Measurements from ENCODE around the gene UBP1. TPM values are rescaled to one million over a fixed set of nuclear protein-coding genes. Genes with fewer than 3 reads are reported as not detected.

The UBP1 gene, protein sequence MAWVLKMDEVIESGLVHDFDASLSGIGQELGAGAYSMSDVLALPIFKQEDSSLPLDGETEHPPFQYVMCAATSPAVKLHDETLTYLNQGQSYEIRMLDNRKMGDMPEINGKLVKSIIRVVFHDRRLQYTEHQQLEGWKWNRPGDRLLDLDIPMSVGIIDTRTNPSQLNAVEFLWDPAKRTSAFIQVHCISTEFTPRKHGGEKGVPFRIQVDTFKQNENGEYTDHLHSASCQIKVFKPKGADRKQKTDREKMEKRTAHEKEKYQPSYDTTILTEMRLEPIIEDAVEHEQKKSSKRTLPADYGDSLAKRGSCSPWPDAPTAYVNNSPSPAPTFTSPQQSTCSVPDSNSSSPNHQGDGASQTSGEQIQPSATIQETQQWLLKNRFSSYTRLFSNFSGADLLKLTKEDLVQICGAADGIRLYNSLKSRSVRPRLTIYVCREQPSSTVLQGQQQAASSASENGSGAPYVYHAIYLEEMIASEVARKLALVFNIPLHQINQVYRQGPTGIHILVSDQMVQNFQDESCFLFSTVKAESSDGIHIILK
- total RNA-seq = 10 to 100 TPM; 60.2 to 95.2 TPM
- 10 to 100 TPM; 23.1 to 31.5 TPM for polyA plus RNA-seq
- long read RNA-seq, donor 1, full-length matches to known transcripts = 9 of 26 reads
- long read RNA-seq, donor 1, partial matches to known transcripts = 17 of 26 reads
- long read RNA-seq, donor 1, other reads (novel, unspliced or antisense) = 0 of 26 reads
- long read RNA-seq, donor 2, partial matches to known transcripts = 0 of 1 reads
- long read RNA-seq, donor 2, other reads (novel, unspliced or antisense) = 0 of 1 reads
- long read RNA-seq, donor 3, partial matches to known transcripts = 5 of 7 reads
- long read RNA-seq, donor 3, other reads (novel, unspliced or antisense) = 0 of 7 reads
- long read RNA-seq, donor 4, full-length matches to known transcripts = 1 of 6 reads
- long read RNA-seq, donor 4, partial matches to known transcripts = 5 of 6 reads
- long read RNA-seq, donor 4, other reads (novel, unspliced or antisense) = 0 of 6 reads
- long read RNA-seq, donor 5, full-length matches to known transcripts = 7 of 18 reads
- long read RNA-seq, donor 5, partial matches to known transcripts = 11 of 18 reads
- long read RNA-seq, donor 5, other reads (novel, unspliced or antisense) = 0 of 18 reads

DNA sequence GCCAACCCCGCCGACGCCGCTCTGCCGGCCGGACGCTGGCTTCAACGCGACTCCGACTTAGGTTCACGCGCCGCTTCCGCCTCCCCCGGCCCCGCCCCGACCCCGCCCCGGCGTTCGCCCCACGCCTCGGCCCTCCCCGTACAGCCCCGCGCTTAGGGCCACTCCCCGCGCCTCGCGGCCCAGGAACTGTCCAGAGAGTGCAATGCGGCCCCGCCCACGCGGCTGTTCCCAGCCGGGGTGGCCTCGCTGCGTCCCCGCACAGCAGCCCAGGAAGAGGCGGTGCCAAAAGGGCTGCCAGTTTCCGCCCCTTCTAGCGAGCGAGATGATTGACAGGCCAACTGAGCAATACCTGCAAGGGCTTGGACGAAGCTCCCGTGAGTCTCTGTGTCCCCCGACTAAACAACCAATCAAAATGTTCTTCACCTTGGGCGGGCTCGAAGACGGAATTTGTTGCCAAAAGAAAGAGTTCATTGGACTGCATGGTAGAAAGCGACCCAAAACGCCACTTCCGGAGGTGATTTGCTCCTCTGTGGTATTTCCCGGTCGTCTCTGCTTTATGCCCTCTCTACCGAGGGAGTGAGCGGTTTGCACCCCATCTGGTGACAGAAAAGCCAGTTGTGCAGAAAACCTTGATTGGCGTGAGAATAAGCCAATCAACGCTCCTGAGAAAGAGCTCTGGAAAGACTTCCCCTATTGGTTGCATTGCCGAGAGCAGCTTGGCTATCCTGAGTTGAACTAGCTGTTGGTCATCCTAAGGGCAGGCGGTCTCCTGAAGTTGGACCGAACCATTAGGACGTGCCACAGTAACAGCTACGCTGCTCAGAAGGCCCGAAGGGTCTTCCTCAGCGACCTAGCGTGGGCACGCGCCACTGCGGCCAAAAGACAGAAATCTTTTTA, at the start of gene UBP1:
TSS of gene UBP1 (minus strand) at position 78 of the 897 bp plus-strand sequence. CDS start 557 bp downstream, outside the sequence.
- WGBS, 2 donors = 0% methylated on average over 61 to 68 of the region's 68 CpGs
- peaks cover 4 to 22% (median 9%) of the 10 kb centered on the region in 5 donors for H3K4me1 ChIP-seq (ENCODE audit: control insufficient read depth in 5 of 5, insufficient read depth in 5 of 5, low read length in 5 of 5)
- peak within 1 kb of the TSS; percentile 70 to 99 for H3K9ac ChIP-seq (ENCODE audit: insufficient read depth in 1 of 2, low read length in 2 of 2)
- H3K36me3 ChIP-seq (ENCODE audit: control insufficient read depth in 4 of 4, insufficient read depth in 4 of 4, low read length in 4 of 4) = no peaks in the 10 kb centered on the region
- peak within 1 kb of the TSS; percentile 96 to 99 for H3K27ac ChIP-seq (ENCODE audit: low read depth in 1 of 2, low read length in 1 of 2)
- H3K4me3 ChIP-seq = peak within 1 kb of the TSS; percentile 62
- H3K9me3 ChIP-seq (ENCODE audit: control insufficient read depth in 4 of 4, insufficient read depth in 3 of 4, low read length in 3 of 4) = no peaks in the 10 kb centered on the region
- DNase-seq (peak; percentile 100), ATAC-seq (ENCODE audit: insufficient read depth, low FRiP score) (peak; percentile 98)
- TF ChIP-seq, protein P1, sequence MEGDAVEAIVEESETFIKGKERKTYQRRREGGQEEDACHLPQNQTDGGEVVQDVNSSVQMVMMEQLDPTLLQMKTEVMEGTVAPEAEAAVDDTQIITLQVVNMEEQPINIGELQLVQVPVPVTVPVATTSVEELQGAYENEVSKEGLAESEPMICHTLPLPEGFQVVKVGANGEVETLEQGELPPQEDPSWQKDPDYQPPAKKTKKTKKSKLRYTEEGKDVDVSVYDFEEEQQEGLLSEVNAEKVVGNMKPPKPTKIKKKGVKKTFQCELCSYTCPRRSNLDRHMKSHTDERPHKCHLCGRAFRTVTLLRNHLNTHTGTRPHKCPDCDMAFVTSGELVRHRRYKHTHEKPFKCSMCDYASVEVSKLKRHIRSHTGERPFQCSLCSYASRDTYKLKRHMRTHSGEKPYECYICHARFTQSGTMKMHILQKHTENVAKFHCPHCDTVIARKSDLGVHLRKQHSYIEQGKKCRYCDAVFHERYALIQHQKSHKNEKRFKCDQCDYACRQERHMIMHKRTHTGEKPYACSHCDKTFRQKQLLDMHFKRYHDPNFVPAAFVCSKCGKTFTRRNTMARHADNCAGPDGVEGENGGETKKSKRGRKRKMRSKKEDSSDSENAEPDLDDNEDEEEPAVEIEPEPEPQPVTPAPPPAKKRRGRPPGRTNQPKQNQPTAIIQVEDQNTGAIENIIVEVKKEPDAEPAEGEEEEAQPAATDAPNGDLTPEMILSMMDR (IDR thresholded peaks at IDR 0.05; ENCODE audit: control extremely low read depth, extremely low read depth) = no peak
- no peaks in the 10 kb centered on the region for H3K27me3 ChIP-seq (ENCODE audit: control insufficient read depth in 3 of 3, insufficient read depth in 3 of 3, low read length in 2 of 3)

DNA sequence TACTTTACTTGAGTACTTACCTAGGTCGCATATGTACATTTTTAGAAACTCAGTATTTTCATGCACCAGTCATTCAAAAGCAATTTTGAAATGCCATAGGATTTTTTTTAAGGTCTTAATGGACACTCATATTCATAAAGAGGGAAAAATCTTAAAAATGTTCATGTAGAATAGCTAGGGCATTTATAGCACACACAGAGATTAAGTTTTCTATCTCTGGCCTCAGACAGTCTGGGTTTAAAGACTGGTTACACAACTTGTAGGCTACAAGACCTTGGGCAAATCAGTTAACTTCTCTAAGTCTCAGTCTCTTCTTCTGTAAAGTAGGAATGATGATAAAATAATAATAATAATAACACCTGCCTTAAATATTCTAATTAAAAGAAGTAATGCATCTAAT, 48.5 kb upstream of the UBP1 start:
- WGBS, 2 donors = 81 to 83% methylated on average over 1 of the region's 1 CpG

DNA sequence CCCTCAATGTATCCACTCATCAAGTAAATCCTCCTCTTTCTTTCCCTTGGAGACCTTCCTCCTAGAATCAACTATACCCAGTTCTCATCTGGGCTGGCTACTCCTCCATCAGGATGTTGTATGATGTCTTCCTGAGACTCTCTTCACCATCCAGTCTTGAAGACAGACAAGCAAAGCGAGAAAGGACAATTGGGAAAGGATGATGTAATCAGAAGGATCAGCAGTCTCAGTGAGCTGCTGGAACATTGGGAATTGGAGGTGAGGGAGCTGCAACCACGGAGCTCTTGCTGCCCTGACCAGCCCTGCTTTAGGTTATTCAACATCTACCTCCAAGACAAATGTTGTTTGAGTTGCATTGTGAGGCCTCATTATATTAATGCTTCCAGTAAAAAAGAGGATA, 48.0 kb upstream of the UBP1 start:
- Histone ChIP-seq H3K9me3 (ENCODE audit: control insufficient read depth in 4 of 4, insufficient read depth in 3 of 4, low read length in 3 of 4) (no peaks in the 10 kb centered on the region), H3K27me3 (ENCODE audit: control insufficient read depth in 3 of 3, insufficient read depth in 3 of 3, low read length in 2 of 3) (no peaks in the 10 kb centered on the region), H3K27ac (ENCODE audit: low read depth in 1 of 2, low read length in 1 of 2) (no peak overlapping the region), H3K9ac (ENCODE audit: insufficient read depth in 1 of 2, low read length in 2 of 2) (no peak overlapping the region), H3K36me3 (ENCODE audit: control insufficient read depth in 4 of 4, insufficient read depth in 4 of 4, low read length in 4 of 4) (no peaks in the 10 kb centered on the region), H3K4me1 (ENCODE audit: control insufficient read depth in 5 of 5, insufficient read depth in 5 of 5, low read length in 5 of 5) (peaks cover 0 to 3% (median 0%) of the 10 kb centered on the region in 5 donors), H3K4me3 (no peak overlapping the region)
- WGBS, 2 donors = 84 to 94% methylated on average over 2 of the region's 2 CpGs
- DNase-seq (no peak), ATAC-seq (ENCODE audit: insufficient read depth, low FRiP score) (no peak)
- TF ChIP-seq, protein P1 (IDR thresholded peaks at IDR 0.05; ENCODE audit: control extremely low read depth, extremely low read depth) = no peak

More for the DNA sequence above, 48.5 kb upstream of the UBP1 start:
- H3K27ac ChIP-seq (ENCODE audit: low read depth in 1 of 2, low read length in 1 of 2) = no peak overlapping the region
- no peaks in the 10 kb centered on the region for H3K36me3 ChIP-seq (ENCODE audit: control insufficient read depth in 4 of 4, insufficient read depth in 4 of 4, low read length in 4 of 4)
- H3K4me3 ChIP-seq = no peak overlapping the region
- H3K9me3 ChIP-seq (ENCODE audit: control insufficient read depth in 4 of 4, insufficient read depth in 3 of 4, low read length in 3 of 4) = no peaks in the 10 kb centered on the region
- DNase-seq (no peak), ATAC-seq (ENCODE audit: insufficient read depth, low FRiP score) (no peak)
- H3K27me3 ChIP-seq (ENCODE audit: control insufficient read depth in 3 of 3, insufficient read depth in 3 of 3, low read length in 2 of 3) = no peaks in the 10 kb centered on the region
- TF ChIP-seq, protein P1 (IDR thresholded peaks at IDR 0.05; ENCODE audit: control extremely low read depth, extremely low read depth) = no peak
- H3K9ac ChIP-seq (ENCODE audit: insufficient read depth in 1 of 2, low read length in 2 of 2) = no peak overlapping the region
- H3K4me1 ChIP-seq (ENCODE audit: control insufficient read depth in 5 of 5, insufficient read depth in 5 of 5, low read length in 5 of 5) = peaks cover 0 to 3% (median 0%) of the 10 kb centered on the region in 5 donors

Data from lung (tissue), 16 donors.